CD14-positive monocyte (primary cell): ENCODE results near the gene CSGALNACT2. TPM values are rescaled to one million over a fixed set of nuclear protein-coding genes. Genes with fewer than 3 reads are reported as not detected.

ENCODE experiments used
- DNase-seq, 3 donors: peaks; one replicate each; pipeline ENCODE4 v3.0.0-alpha.2; 2011 to 2022
- H2AFZ ChIP-seq: 2 replicates; pipeline ENCODE4 v1.6.0; 2012; ENCODE audit warnings: mild to moderate bottlenecking, low read depth, low read length, inconsistent platforms; ENCODE audit not compliant: insufficient read depth, poor library complexity, severe bottlenecking
- H3K27ac ChIP-seq, 2 donors: 1 replicate in 1 of 2; 2 replicates in 1 of 2; pipeline ENCODE4 v1.5.1; 2012 to 2013; ENCODE audit warnings: low read length in 2 of 2, control low read depth in 1 of 2, inconsistent platforms in 1 of 2, low read depth in 1 of 2, mild to moderate bottlenecking in 1 of 2
- H3K27me3 ChIP-seq, 2 donors: one replicate each; pipeline versions ENCODE4 v1.6.0 to v1.6.1; 2011 to 2013; ENCODE audit warnings: low read length in 2 of 2; ENCODE audit not compliant: control insufficient read depth in 2 of 2, insufficient read depth in 2 of 2
- H3K36me3 ChIP-seq, 2 donors: replicated peaks in 1 of 2; 1 replicate in 1 of 2; 2 replicates in 1 of 2; pipeline versions ENCODE4 v1.5.1 to v1.6.1; 2012 to 2013; ENCODE audit warnings: low read length in 2 of 2, control low read depth in 1 of 2, inconsistent platforms in 1 of 2, mild to moderate bottlenecking in 1 of 2; ENCODE audit not compliant: insufficient read depth in 2 of 2, control insufficient read depth in 1 of 2
- H3K4me1 ChIP-seq, 2 donors: 1 replicate in 1 of 2; 2 replicates in 1 of 2; pipeline versions ENCODE4 v1.5.1 to v1.6.1; 2012 to 2013; ENCODE audit warnings: low read length in 2 of 2, control low read depth in 1 of 2, inconsistent platforms in 1 of 2, mild to moderate bottlenecking in 1 of 2, moderate library complexity in 1 of 2; ENCODE audit not compliant: insufficient read depth in 2 of 2, control insufficient read depth in 1 of 2
- H3K4me2 ChIP-seq: replicated peaks from 2 replicates; pipeline ENCODE3; 2012; ENCODE audit warnings: low read length, moderate library complexity, mild to moderate bottlenecking; ENCODE audit not compliant: poor library complexity, severe bottlenecking; ENCODE audit errors: extremely low read depth
- H3K4me3 ChIP-seq, 3 experiments: fragments of 200-600 bp in 1 of 3; sonication (generic) in 1 of 3; replicated peaks in 1 of 3; 1 replicate in 2 of 3; 2 replicates in 1 of 3; pipeline ENCODE4 v1.5.1; 2011 to 2013; ENCODE audit warnings: low read length in 3 of 3, mild to moderate bottlenecking in 3 of 3, control low read depth in 2 of 3, low read depth in 2 of 3, inconsistent platforms in 1 of 3, moderate library complexity in 1 of 3
- H3K79me2 ChIP-seq: 2 replicates; pipeline ENCODE4 v1.6.0; 2012; ENCODE audit warnings: mild to moderate bottlenecking, control low read depth, inconsistent platforms, low read length, moderate library complexity; ENCODE audit not compliant: insufficient read depth
- H3K9ac ChIP-seq: 2 replicates; pipeline ENCODE4 v1.6.0; 2017; ENCODE audit warnings: low read length, mild to moderate bottlenecking; ENCODE audit not compliant: insufficient read depth, poor library complexity, severe bottlenecking
- H3K9me3 ChIP-seq, 2 donors: replicated peaks in 1 of 2; 1 replicate in 1 of 2; 2 replicates in 1 of 2; pipeline versions ENCODE4 v1.5.1 to v1.6.1; 2012 to 2013; ENCODE audit warnings: low read length in 2 of 2, control low read depth in 1 of 2; ENCODE audit not compliant: control insufficient read depth in 1 of 2, insufficient read depth in 1 of 2
- H4K20me1 ChIP-seq: 2 replicates; pipeline ENCODE4 v1.6.0; 2012; ENCODE audit warnings: mild to moderate bottlenecking, low read length, control low read depth, moderate library complexity; ENCODE audit not compliant: insufficient read depth
- H3K27ac Mint-ChIP-seq, 7 donors: one replicate each; pipeline ENCODE4 v1.8.0; 2020; ENCODE audit warnings: mild to moderate bottlenecking in 7 of 7, mixed read lengths in 7 of 7, moderate library complexity in 6 of 7, inconsistent platforms in 2 of 7
- H3K27me3 Mint-ChIP-seq, 3 donors: one replicate each; pipeline ENCODE4 v1.8.0; 2021 to 2022; ENCODE audit warnings: low read depth in 3 of 3, mild to moderate bottlenecking in 3 of 3, mixed read lengths in 3 of 3, moderate library complexity in 3 of 3, inconsistent platforms in 1 of 3
- H3K36me3 Mint-ChIP-seq, 2 donors: one replicate each; pipeline ENCODE4 v1.8.0; 2020; ENCODE audit warnings: mixed read lengths in 2 of 2, inconsistent platforms in 1 of 2, mild to moderate bottlenecking in 1 of 2
- H3K4me1 Mint-ChIP-seq: one replicate; pipeline ENCODE4 v1.8.0; 2020; ENCODE audit warnings: mild to moderate bottlenecking, mixed read lengths
- H3K4me3 Mint-ChIP-seq, 2 donors: one replicate each; pipeline ENCODE4 v1.8.0; 2020; ENCODE audit warnings: mild to moderate bottlenecking in 2 of 2, mixed read lengths in 2 of 2, moderate library complexity in 1 of 2
- H3K9me3 Mint-ChIP-seq, 7 donors: one replicate each; pipeline ENCODE4 v1.8.0; 2020 to 2022; ENCODE audit warnings: mixed read lengths in 7 of 7, mild to moderate bottlenecking in 6 of 7, moderate library complexity in 6 of 7, inconsistent platforms in 2 of 7
- CTCF ChIP-seq: fragments of 200-600 bp; IDR thresholded peaks from one replicate; pipeline ENCODE4 v1.8.0; 2022; ENCODE audit warnings: antibody characterized with exemption, mild to moderate bottlenecking
- WGBS: methylation state at CpG from one replicate; pipeline ENCODE4 v1.1.5; 2013; ENCODE audit warnings: missing lambda C conversion rate; ENCODE audit not compliant: insufficient coverage; 5-methylcytosine and 5-hydroxymethylcytosine counted together
- intact Hi-C, 2 donors: fragments of 100-400 bp; cut with micrococcal nuclease; formaldehyde crosslinking; loops; one replicate each; pipeline versions ENCODE4 v1.15.0 to v1.15.1; 2023
- polyA plus RNA-seq, 3 donors: library from polyadenylated mRNA; depleted of rRNA in 1 of 3; unstranded in 2 of 3; stranded (reverse) in 1 of 3; fragments of 300-500 nt in 2 of 3; fragments of >200 nt in 1 of 3; fragmentation: Illumina TruSeq in 2 of 3; gene quantifications; 1 replicate in 2 of 3; 2 replicates in 1 of 3; pipeline ENCODE4 v1.2.3, GENCODE V29; 2012 to 2021

Gene CSGALNACT2
- polyA plus RNA-seq, 3 donors = 43.7 to 80.1 (median 48.2) TPM

GRCh38 chr10:43162604-43163003 lies 24.4 kb downstream of the CSGALNACT2 start:
- H3K36me3 ChIP-seq = peaks cover 38 to 59% of the 10 kb centered on the region in 2 donors

GRCh38 chr10:43166207-43166879 lies 28.1 kb downstream of the CSGALNACT2 start:
- Histone ChIP-seq H3K4me2 (no peak overlapping the region), H3K27me3 (no peaks in the 10 kb centered on the region), H2AFZ (no peak overlapping the region), H3K9ac (no peak overlapping the region), H3K27ac (peak overlapping the region in 1 of 2 donors; percentile 1), H3K4me3 (no peak overlapping the region), H3K79me2 (peaks cover 91% of the 10 kb centered on the region), H4K20me1 (peaks cover 91% of the 10 kb centered on the region), H3K4me1 (peaks cover 26 to 40% of the 10 kb centered on the region in 2 donors), H3K9me3 (no peaks in the 10 kb centered on the region), H3K36me3 (peaks cover 56 to 80% of the 10 kb centered on the region in 2 donors)
- Mint-ChIP-seq H3K4me3 (no peak overlapping the region), H3K9me3 (peaks cover 0 to 3% (median 0%) of the 10 kb centered on the region in 7 donors), H3K27me3 (peaks cover 0 to 2% (median 1%) of the 10 kb centered on the region in 3 donors), H3K4me1 (peaks cover 32% of the 10 kb centered on the region), H3K36me3 (peaks cover 66 to 73% of the 10 kb centered on the region in 2 donors), H3K27ac (peak overlapping the region in 3 of 7 donors; percentile 7 to 55 (median 48))
- intact Hi-C loops = no loop called here
- no peak for DNase-seq
- no peak for TF ChIP-seq CTCF
- no CpG with 5 or more reads among the region's 6 CpGs for WGBS

More at GRCh38 chr10:43162604-43163003, 24.4 kb downstream of the CSGALNACT2 start:
- Mint-ChIP-seq H3K9me3 (peaks cover 0 to 3% (median 0%) of the 10 kb centered on the region in 7 donors), H3K4me3 (no peak overlapping the region), H3K4me1 (peaks cover 40% of the 10 kb centered on the region), H3K36me3 (peaks cover 52 to 56% of the 10 kb centered on the region in 2 donors), H3K27me3 (peaks cover 0 to 2% (median 1%) of the 10 kb centered on the region in 3 donors), H3K27ac (peak overlapping the region in 3 of 7 donors; percentile 97 to 100 (median 98))
- Histone ChIP-seq H3K4me2 (no peak overlapping the region), H3K4me3 (no peak overlapping the region), H3K9me3 (no peaks in the 10 kb centered on the region), H3K9ac (no peak overlapping the region), H3K79me2 (peaks cover 95% of the 10 kb centered on the region), H2AFZ (no peak overlapping the region), H3K27ac (peak overlapping the region in 1 of 2 donors; percentile 86), H3K4me1 (peaks cover 33 to 48% of the 10 kb centered on the region in 2 donors), H3K27me3 (no peaks in the 10 kb centered on the region), H4K20me1 (peaks cover 93% of the 10 kb centered on the region)
- TF ChIP-seq CTCF = no peak
- 80% methylated on average over 1 of the region's 1 CpG for WGBS
- DNase-seq = no peak
- intact Hi-C loops = loop anchor here (5.0 kb wide), 1 partner anchor 40 kb away; no protein-coding TSS in a partner anchor
